MM.1S (cell line): Measurements from ENCODE around the gene FOXK2.

Experiments
- DNase-seq: peaks from one replicate; pipeline ENCODE4 v3.0.0-alpha.2; 2015
- H2AFZ ChIP-seq: fragments of 300-600 bp; sonication (generic); 2 replicates; pipeline ENCODE4 v1.6.0; 2016; ENCODE audit warnings: antibody characterized with exemption, low read length
- H3F3A ChIP-seq: fragments of 300-600 bp; sonication (generic); 2 replicates; pipeline ENCODE4 v1.6.1; 2016; ENCODE audit warnings: mild to moderate bottlenecking, antibody characterized with exemption, low read length, moderate library complexity, mixed read lengths; ENCODE audit not compliant: insufficient read depth
- H3K27ac ChIP-seq: fragments of 300-600 bp; sonication (generic); 2 replicates; pipeline ENCODE4 v1.5.1; 2016; ENCODE audit warnings: mild to moderate bottlenecking, low read length
- H3K27me3 ChIP-seq: fragments of 300-600 bp; sonication (generic); replicated peaks from 2 replicates; pipeline ENCODE4 v1.6.0; 2016; ENCODE audit warnings: low read length; ENCODE audit not compliant: insufficient read depth
- H3K36me3 ChIP-seq: fragments of 300-600 bp; sonication (generic); replicated peaks from 2 replicates; pipeline ENCODE4 v1.6.1; 2016; ENCODE audit warnings: mild to moderate bottlenecking, low read length, mixed read lengths; ENCODE audit not compliant: insufficient read depth
- H3K4me1 ChIP-seq: fragments of 300-600 bp; sonication (generic); 2 replicates; pipeline ENCODE4 v1.6.1; 2016; ENCODE audit warnings: low read length, mixed read lengths
- H3K4me2 ChIP-seq: fragments of 300-600 bp; sonication (generic); 2 replicates; pipeline ENCODE4 v1.6.0; 2016; ENCODE audit warnings: low read depth, low read length
- H3K4me3 ChIP-seq: fragments of 300-600 bp; sonication (generic); 2 replicates; pipeline ENCODE4 v1.5.1; 2016; ENCODE audit warnings: low read length, mixed read lengths
- H3K79me2 ChIP-seq: fragments of 300-600 bp; sonication (generic); 2 replicates; pipeline ENCODE4 v1.6.1; 2016; ENCODE audit warnings: mixed run types, low read length, mixed read lengths
- H3K9ac ChIP-seq: fragments of 300-600 bp; sonication (generic); 2 replicates; pipeline ENCODE4 v1.6.1; 2016; ENCODE audit warnings: low read length, mixed read lengths
- H3K9me2 ChIP-seq: fragments of 300-600 bp; sonication (generic); replicated peaks from 2 replicates; pipeline ENCODE4 v1.6.1; 2016; ENCODE audit warnings: mild to moderate bottlenecking, low read length, mixed read lengths; ENCODE audit not compliant: insufficient read depth
- H3K9me3 ChIP-seq: fragments of 300-600 bp; sonication (generic); replicated peaks from 2 replicates; pipeline ENCODE4 v1.6.1; 2016; ENCODE audit warnings: mild to moderate bottlenecking, low read length, mixed read lengths; ENCODE audit not compliant: insufficient read depth
- H4K20me1 ChIP-seq: fragments of 300-600 bp; sonication (generic); 2 replicates; pipeline ENCODE4 v1.6.1; 2016; ENCODE audit warnings: mild to moderate bottlenecking, low read length, moderate library complexity, mixed read lengths; ENCODE audit not compliant: insufficient read depth
- CTCF ChIP-seq: fragments of 300-600 bp; sonication (generic); IDR thresholded peaks from 2 replicates; pipeline ENCODE4 v1.5.1; 2016; ENCODE audit warnings: antibody characterized with exemption, low read length, mixed read lengths
- EZH2 ChIP-seq: fragments of 300-600 bp; sonication (generic); optimal IDR thresholded peaks from 2 replicates; pipeline ENCODE3; 2017; ENCODE audit warnings: low read depth, mild to moderate bottlenecking, antibody characterized with exemption, low read length, mixed read lengths
- EZH2phosphoT487 ChIP-seq: fragments of 300-600 bp; sonication (generic); IDR thresholded peaks from 2 replicates; pipeline ENCODE4 v1.6.1; 2018; ENCODE audit warnings: antibody characterized with exemption, low read length

Gene FOXK2

GRCh38 chr17:82475458-82475857 lies 44.1 kb upstream of the FOXK2 start:
- DNase-seq: no peak
- Histone ChIP-seq H3K36me3 (no peaks in the 10 kb centered on the region; the same call in 1 of the 2 replicates), H2AFZ (no peak overlapping the region)

GRCh38 chr17:82477934-82478333 lies 41.6 kb upstream of the FOXK2 start:
- Histone ChIP-seq H3K79me2 (peaks cover 19% of the 10 kb centered on the region), H3K9me2 (no peaks in the 10 kb centered on the region), H3F3A (peaks cover 2% of the 10 kb centered on the region; the same call in 1 of the 2 replicates), H3K9me3 (no peaks in the 10 kb centered on the region), H2AFZ (no peak overlapping the region), H3K4me3 (no peak overlapping the region), H3K36me3 (no peaks in the 10 kb centered on the region), H3K27ac (no peak overlapping the region), H3K27me3 (no peaks in the 10 kb centered on the region), H3K4me1 (no peaks in the 10 kb centered on the region), H3K4me2 (no peak overlapping the region), H3K9ac (no peak overlapping the region), H4K20me1 (no peaks in the 10 kb centered on the region)
- DNase-seq: no peak
- TF ChIP-seq CTCF (no peak), EZH2phosphoT487 (no peak), EZH2 (no peak)

More at GRCh38 chr17:82475458-82475857, 44.1 kb upstream of the FOXK2 start:
- H3K9me2 ChIP-seq: no peaks in the 10 kb centered on the region
- no peak overlapping the region for H3K9ac ChIP-seq
- H3K4me3 ChIP-seq: no peak overlapping the region
- H3K79me2 ChIP-seq: peaks cover 19% of the 10 kb centered on the region
- no peaks in the 10 kb centered on the region for H3K9me3 ChIP-seq
- no peaks in the 10 kb centered on the region for H3K4me1 ChIP-seq
- no peak overlapping the region for H3K27ac ChIP-seq
- no peak for TF ChIP-seq EZH2phosphoT487
- TF ChIP-seq EZH2: no peak
- no peak for TF ChIP-seq CTCF
- no peaks in the 10 kb centered on the region for H3K27me3 ChIP-seq
- no peaks in the 10 kb centered on the region for H3F3A ChIP-seq
- H3K4me2 ChIP-seq: no peak overlapping the region
- no peaks in the 10 kb centered on the region for H4K20me1 ChIP-seq

- Histone ChIP-seq H3K4me1 (no peaks in the 10 kb centered on the region), H4K20me1 (no peaks in the 10 kb centered on the region), H3K4me2 (no peak overlapping the region), H3K27me3 (no peaks in the 10 kb centered on the region), H3F3A (peaks cover 2% of the 10 kb centered on the region; the same call in 1 of the 2 replicates), H3K36me3 (no peaks in the 10 kb centered on the region; the same call in 1 of the 2 replicates), H3K9me2 (no peaks in the 10 kb centered on the region), H3K9me3 (no peaks in the 10 kb centered on the region), H3K27ac (no peak overlapping the region), H3K4me3 (no peak overlapping the region), H3K79me2 (peaks cover 15% of the 10 kb centered on the region), H2AFZ (no peak overlapping the region), H3K9ac (no peak overlapping the region)
- DNase-seq: no peak
- TF ChIP-seq EZH2phosphoT487 (no peak), EZH2 (no peak), CTCF (no peak)
Measured at GRCh38 chr17:82479602-82480001, 39.9 kb upstream of the FOXK2 start.
